GM21367 (cell line): Measurements from ENCODE around the gene CPEB2.

Source experiments
- ATAC-seq: cut with Tn5 transposase; IDR thresholded peaks from one replicate; pipeline ENCODE4 v1.9.1; 2021; ENCODE audit not compliant: unreplicated experiment

The CPEB2 gene

DNA sequence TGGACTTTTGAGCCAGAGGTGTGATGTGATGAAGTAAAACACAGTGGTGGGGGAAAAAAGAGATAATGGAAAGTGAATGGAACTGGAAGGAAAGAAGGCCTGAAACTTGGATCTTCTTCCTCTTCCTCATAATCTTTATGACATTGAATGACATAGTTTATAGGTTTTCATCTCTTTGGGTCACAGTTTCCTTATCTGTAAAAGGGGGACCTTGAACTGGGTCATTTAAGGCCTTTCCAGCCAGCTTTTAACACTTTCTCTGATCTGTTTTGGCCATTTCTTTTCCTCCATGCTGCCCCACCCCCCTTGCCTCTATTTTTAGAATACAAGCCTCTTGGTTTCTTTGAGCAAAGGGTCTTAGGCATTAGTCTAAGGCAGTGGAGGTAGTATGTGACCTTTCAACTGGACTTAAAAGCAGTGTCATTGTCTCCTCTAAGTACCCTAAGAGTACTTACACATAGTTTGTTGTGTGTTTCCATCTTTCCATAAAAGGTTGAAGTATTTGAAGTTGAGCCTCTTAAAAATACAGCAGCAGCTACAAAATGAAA lies 7.8 kb downstream of the CPEB2 start:
- no peak for ATAC-seq

DNA sequence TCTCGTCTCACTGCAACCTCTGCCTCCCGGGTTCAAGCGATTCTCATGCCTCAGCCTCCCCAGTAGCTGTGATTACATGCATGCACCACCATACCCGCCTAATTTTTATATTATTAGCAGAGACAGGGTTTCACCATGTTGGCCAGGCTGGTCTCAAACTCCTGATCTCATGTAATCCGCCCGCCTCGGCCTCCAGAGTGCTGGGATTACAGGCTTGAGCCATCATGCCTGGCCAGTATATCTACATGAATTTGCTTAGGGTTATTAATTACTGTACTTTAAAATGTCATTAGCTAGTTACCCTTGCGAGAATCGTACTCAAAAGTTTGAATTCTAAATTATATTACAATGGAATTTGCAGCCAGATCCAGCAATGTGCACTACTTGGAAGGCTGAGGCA lies 8.9 kb downstream of the CPEB2 start:
- no peak for ATAC-seq

DNA sequence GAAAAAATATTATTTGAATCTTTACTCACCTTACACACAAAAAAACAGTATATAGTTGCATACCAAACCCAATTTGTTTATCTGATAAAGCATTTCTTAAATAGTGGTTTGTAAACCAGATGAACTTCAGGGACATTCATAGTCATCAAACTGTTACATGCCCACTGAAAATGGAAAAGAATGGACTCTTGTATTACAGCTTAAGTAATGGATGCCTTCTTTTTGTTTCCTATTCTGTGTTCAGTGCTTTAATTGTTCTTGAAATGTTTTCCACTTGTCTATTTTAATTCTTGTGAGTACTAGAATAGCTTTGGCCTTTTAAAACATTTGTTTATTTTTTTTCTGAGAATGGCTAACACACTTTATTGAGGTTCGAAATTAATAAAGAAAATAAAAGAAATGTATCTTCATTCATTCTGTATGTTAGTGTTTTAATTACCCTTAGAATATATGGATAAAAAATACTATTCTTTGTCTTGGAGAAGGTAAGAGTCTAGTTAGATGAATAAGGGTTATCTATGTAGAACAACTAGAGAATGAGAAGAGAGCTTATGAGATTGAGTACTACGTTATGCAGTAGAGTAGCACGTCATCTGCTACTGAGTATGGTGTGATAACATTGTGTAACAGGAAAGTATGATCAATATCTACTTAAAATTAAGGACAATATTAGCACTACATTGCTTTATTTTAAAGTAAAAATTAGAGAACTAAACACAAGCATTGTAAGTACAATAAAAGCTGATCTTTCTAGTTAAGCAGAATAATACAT lies 9.9 kb downstream of the CPEB2 start:
- no peak for ATAC-seq

GRCh38 chr4:15013585-15013984 lies 11.3 kb downstream of the CPEB2 start:
- ATAC-seq, result no peak

DNA sequence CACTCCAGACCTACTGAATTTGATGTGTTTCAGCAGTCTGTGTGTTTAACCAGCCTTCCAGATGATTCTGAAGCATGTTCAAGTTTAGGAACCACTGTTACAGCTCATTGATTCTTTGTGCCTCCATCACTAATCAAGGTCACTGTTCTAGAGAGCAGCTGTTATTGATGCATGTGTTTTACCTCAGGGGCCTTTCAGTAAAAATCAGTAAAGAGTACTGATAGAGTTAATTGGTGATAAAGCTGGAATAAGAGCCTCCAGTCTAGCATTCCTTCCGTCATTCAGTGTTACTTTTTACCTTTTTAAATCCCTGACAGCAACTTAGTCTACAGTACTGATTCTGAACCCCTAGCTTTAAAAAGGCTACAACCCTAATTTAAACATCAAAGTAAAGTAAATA lies 12.9 kb downstream of the CPEB2 start:
- ATAC-seq, result no peak

DNA sequence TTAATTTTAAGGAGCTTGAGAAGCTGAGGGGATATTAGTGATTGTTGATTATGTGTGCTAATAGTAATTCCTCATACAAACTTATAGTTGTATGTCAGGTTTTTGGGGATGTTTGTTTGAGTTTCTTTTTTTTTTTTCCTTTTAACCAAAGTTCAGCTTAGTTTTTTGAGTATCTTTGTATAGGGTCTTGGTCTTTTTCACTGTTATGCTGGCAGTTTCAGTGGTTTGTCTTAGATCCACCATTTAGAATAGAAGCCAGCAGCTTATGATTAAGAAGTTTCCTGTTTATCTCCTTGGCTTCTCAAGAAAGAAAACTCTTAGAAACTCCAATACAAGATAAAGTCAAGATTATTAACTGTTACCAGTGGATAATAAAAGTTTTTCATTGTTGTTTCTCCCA lies 16.1 kb downstream of the CPEB2 start:
- ATAC-seq, result no peak

- no peak for ATAC-seq
These were observed 18.4 kb downstream of the CPEB2 start for GRCh38 chr4:15020502-15021286.

DNA sequence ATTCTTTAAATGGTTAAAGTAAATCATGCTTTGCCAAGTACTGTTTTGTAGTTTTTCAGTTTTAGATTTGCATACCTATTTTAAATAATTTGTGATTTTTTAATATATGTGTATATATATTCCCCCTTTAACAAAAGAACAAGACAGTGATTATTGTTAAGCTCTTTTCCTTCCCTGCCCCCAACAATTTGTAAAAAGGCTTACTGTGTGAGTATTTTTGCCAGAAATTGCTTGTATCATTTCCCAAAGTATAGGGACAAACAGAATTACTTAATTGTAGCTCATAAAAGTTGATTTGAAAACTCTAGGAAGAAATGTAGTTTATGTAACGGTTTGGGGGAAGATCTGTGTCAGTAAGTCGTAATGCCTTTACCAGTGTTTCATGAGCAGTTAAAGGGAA lies 19.0 kb downstream of the CPEB2 start:
- no peak for ATAC-seq

GRCh38 chr4:15021946-15022345 lies 19.7 kb downstream of the CPEB2 start:
- ATAC-seq, result no peak

DNA sequence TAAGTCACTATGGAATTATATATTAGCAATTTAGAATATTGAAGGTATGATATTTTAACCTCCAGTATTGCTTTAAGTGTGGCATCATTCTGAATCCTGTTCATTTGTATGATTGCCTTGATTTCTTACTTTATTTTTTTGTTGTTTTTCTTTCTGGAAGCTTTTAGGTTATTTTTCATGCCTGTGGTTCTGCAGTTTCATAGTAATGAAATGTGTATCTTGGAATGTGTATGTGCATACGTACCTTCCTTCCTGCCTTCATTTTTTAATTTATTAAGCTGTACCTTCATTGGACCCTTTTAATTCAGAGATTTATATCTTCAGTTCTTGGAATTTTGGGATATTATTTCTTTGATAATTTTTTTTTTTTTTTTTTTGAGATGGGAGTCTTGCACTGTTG lies 22.1 kb downstream of the CPEB2 start:
- ATAC-seq, result no peak

DNA sequence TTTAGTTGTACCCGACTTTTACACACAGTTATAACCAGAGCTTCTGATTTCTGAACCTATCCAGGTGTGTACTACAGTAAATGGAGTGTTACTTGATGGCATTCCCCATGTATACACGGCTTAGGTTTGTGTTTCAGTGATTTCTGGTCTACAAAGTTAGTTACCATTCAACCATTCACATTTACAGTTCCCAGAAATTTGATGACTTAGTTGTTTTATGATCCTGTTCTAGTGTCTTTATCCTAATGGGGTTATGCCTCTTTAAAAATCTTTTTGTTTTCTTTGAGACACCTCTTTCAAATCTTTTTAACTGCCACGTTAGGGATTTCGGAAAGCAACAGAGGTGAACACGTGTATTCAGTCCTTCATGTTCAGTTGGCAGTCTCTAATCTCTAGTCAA lies 23.4 kb downstream of the CPEB2 start:
- no peak for ATAC-seq

DNA sequence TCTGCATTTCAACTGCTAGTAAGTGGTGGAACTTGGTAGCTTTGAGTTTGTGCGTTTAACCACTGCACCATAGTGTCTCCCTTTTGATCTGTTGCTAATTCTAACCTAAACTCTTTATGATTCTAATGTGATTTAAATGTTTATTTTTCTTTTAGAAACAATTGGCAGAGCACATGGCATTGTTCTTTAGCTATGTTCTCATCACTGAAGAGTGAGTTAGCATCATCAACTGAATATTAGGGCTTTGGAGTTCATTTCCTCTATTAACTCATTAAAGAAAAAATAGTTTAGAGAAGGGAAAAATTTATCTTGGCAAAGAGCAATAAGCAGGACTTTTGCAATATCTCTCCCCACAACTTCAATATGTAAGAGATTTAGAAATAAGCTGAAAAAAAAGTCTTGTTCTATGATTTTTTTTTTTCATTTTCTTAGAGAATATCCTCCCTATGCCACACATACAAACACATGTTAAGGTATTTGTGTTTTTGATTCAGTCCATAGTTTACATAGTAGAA lies 25.7 kb downstream of the CPEB2 start:
- no peak for ATAC-seq

- ATAC-seq, result no peak
These were observed 28.9 kb downstream of the CPEB2 start for GRCh38 chr4:15031197-15031596.

GRCh38 chr4:15031993-15032675 lies 29.9 kb downstream of the CPEB2 start:
- no peak for ATAC-seq

- ATAC-seq, result no peak
These were observed 31.9 kb downstream of the CPEB2 start for GRCh38 chr4:15034071-15034764.

- ATAC-seq, result no peak
These were observed 32.9 kb downstream of the CPEB2 start for GRCh38 chr4:15035159-15035558.

- no peak for ATAC-seq
These were observed 35.8 kb downstream of the CPEB2 start for GRCh38 chr4:15037923-15038541.

- no peak for ATAC-seq
These were observed 38.7 kb downstream of the CPEB2 start for GRCh38 chr4:15040916-15041463.

- ATAC-seq, result no peak
These were observed 40.4 kb downstream of the CPEB2 start for GRCh38 chr4:15042529-15043167.

DNA sequence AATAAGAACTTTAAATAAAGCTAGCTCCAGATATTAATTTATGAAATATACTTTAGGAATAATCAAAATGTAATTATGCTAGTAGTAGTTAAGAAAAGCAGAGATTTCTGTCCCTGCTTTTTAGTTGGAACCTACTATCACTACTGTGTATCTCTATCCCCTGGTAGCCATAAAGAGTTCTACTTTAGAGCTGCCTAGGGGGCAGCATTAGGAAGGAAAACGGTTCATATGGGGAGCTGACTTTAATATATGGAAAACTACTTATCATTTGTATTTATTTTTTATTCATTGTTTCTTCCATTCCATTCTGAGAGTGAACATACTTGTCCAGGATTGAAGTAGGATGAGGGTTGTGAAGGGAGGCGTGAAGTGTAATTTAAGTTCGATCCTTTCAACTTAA lies 40.9 kb downstream of the CPEB2 start:
- ATAC-seq, result no peak
